K562 (cell line): ENCODE data around the gene RPRML. TPM values are rescaled to one million over a fixed set of nuclear protein-coding genes. Genes with fewer than 3 reads are reported as not detected.

ENCODE experiments used
- ATAC-seq: fragments of 200-7000 bp; cut with Tn5 transposase; 3 replicates; pipeline ENCODE4 v1.9.1; 2020; ENCODE audit warnings: moderate library complexity
- BruUV-seq: library from RNA; stranded (reverse); fragments of 400-500 nt; replicated peaks from 2 replicates; lab custom pipeline; 2021; lab: Mats Ljungman, UMichigan
- CTCF ChIA-PET: fragments of 300-600 bp; formaldehyde crosslinking; extraction: SDS; loops from one replicate; lab custom pipeline; 2021; ENCODE audit warnings: low intra/inter-chr PET ratio; lab: Yijun Ruan, JAX
- POLR2A ChIA-PET: fragments of 300-600, 350-650 bp; sonication (Branson Sonifier 250); formaldehyde crosslinking; extraction: SDS; loops from one replicate; lab custom pipeline; 2021; ENCODE audit warnings: antibody characterized with exemption, inconsistent platforms; lab: Yijun Ruan, JAX
- DNase-seq, 4 experiments: peaks; one replicate each; pipeline versions ENCODE4 v3.0.0 to v3.0.0-alpha.2; 2011 to 2018; ENCODE audit warnings: low spot score in 3 of 4, mixed read lengths in 3 of 4; ENCODE audit errors: extremely low read depth in 1 of 4
- FAIRE-seq: peaks from 2 replicates; lab custom pipeline; 2011; peaks lifted over from hg19 to GRCh38; lab: Jason Lieb, UNC
- H2AFZ ChIP-seq: 2 replicates; pipeline ENCODE4 v1.6.0; 2011; ENCODE audit warnings: low read depth, low read length, control low read depth, inconsistent platforms
- H3K27ac ChIP-seq: fragments of 200-600 bp; 3 replicates; pipeline ENCODE4 v1.8.0; 2011; ENCODE audit warnings: low read depth, mild to moderate bottlenecking, control low read depth, inconsistent platforms, low read length, moderate library complexity, mixed read lengths; ENCODE audit errors: extremely low read depth
- H3K27me3 ChIP-seq, 2 experiments: fragments of 300-600 bp in 1 of 2; 2 replicates in 1 of 2; 3 replicates in 1 of 2; pipeline versions ENCODE4 v1.6.0 to v1.8.0; 2011; ENCODE audit warnings: inconsistent platforms in 2 of 2, low read length in 2 of 2, mild to moderate bottlenecking in 1 of 2, mixed read lengths in 1 of 2, moderate library complexity in 1 of 2; ENCODE audit not compliant: control insufficient read depth in 2 of 2, insufficient read depth in 2 of 2
- H3K36me3 ChIP-seq: fragments of 300-600 bp; 3 replicates; pipeline ENCODE4 v1.8.0; 2011; ENCODE audit warnings: mild to moderate bottlenecking, low read length, inconsistent platforms; ENCODE audit not compliant: control insufficient read depth, insufficient read depth
- H3K4me1 ChIP-seq, 2 experiments: fragments of 200-600 bp in 1 of 2; replicated peaks in 1 of 2; 2 replicates in 1 of 2; 3 replicates in 1 of 2; pipeline versions ENCODE4 v1.5.1 to v1.8.0; 2011; ENCODE audit warnings: inconsistent platforms in 2 of 2, low read length in 2 of 2, mild to moderate bottlenecking in 1 of 2, mixed read lengths in 1 of 2, moderate library complexity in 1 of 2; ENCODE audit not compliant: control insufficient read depth in 2 of 2, insufficient read depth in 2 of 2
- H3K4me2 ChIP-seq: 2 replicates; pipeline ENCODE4 v1.6.1; 2011; ENCODE audit warnings: low read length, control low read depth, inconsistent platforms, mixed read lengths; ENCODE audit not compliant: insufficient read depth
- H3K4me3 ChIP-seq: fragments of 200-600 bp; sonication (generic), shearing (Covaris generic); 2 replicates; pipeline ENCODE4 v1.5.1; 2016; ENCODE audit warnings: control low read depth, inconsistent platforms
- H3K79me2 ChIP-seq: fragments of 200-600 bp; 3 replicates; pipeline ENCODE4 v1.8.0; 2011; ENCODE audit warnings: low read length, inconsistent platforms; ENCODE audit not compliant: control insufficient read depth, insufficient read depth
- H3K9ac ChIP-seq, 2 experiments: 2 replicates each; pipeline versions ENCODE4 v1.6.0 to v1.6.1; 2011; ENCODE audit warnings: low read depth in 2 of 2, low read length in 2 of 2, control low read depth in 1 of 2, inconsistent platforms in 1 of 2, mild to moderate bottlenecking in 1 of 2, mixed read lengths in 1 of 2; ENCODE audit not compliant: insufficient read depth in 1 of 2
- H3K9me1 ChIP-seq: one replicate; pipeline ENCODE4 v1.6.0; 2011; ENCODE audit warnings: inconsistent platforms, mild to moderate bottlenecking, low read length, moderate library complexity; ENCODE audit not compliant: control insufficient read depth, insufficient read depth
- H3K9me3 ChIP-seq: replicated peaks from 2 replicates; pipeline ENCODE4 v1.5.1; 2011; ENCODE audit warnings: low read depth, low read length, inconsistent platforms; ENCODE audit not compliant: control insufficient read depth, insufficient read depth
- H4K20me1 ChIP-seq: replicated peaks from 2 replicates; pipeline ENCODE4 v1.6.1; 2011; ENCODE audit warnings: low read length, inconsistent platforms, mixed read lengths; ENCODE audit not compliant: control insufficient read depth, insufficient read depth
- DACH1 ChIP-seq: fragments of 450-650 bp; IDR thresholded peaks from 2 replicates; pipeline ENCODE4 v1.6.1; 2018; ENCODE audit not compliant: partially characterized antibody
- MCM3 ChIP-seq: fragments of 450-650 bp; IDR thresholded peaks from 2 replicates; pipeline ENCODE4 v1.6.1; 2016
- POLR2AphosphoS2 ChIP-seq: IDR thresholded peaks from 2 replicates; pipeline ENCODE4 v1.6.1; 2012; ENCODE audit warnings: low read length, improper control_type of control experiment
- POLR2G ChIP-seq: fragments of 200-400 bp; formaldehyde crosslinking; IDR thresholded peaks from 2 replicates; pipeline ENCODE4 v1.6.1; 2017; ENCODE audit warnings: low read depth, mild to moderate bottlenecking, antibody characterized with exemption, low read length, moderate library complexity
- SMAD1 ChIP-seq: fragments of 150-350 bp; IDR thresholded peaks from 2 replicates; pipeline ENCODE4 v1.6.1; 2014; ENCODE audit warnings: low read length, low read depth; ENCODE audit not compliant: partially characterized antibody
- WGBS: fragments of 100-300 bp; shearing (Covaris generic); methylation state at CpG from one replicate; pipeline ENCODE4 v1.1.6; 2016; ENCODE audit warnings: low coverage, mixed read lengths; ENCODE audit not compliant: insufficient coverage; ENCODE audit errors: missing lambda C conversion rate; 5-methylcytosine and 5-hydroxymethylcytosine counted together
- in situ Hi-C: fragments of 300-500 bp; cut with MboI; formaldehyde crosslinking; loops from 4 replicates; pipeline ENCODE4 v1.15.0; 2018; ENCODE audit warnings: inconsistent platforms, mixed read lengths
- intact Hi-C: fragments of 100-400 bp; cut with micrococcal nuclease; formaldehyde crosslinking; loops from 2 replicates; pipeline ENCODE4 v1.14.2; 2022
- polyA plus RNA-seq, 8 experiments: library from polyadenylated mRNA; depleted of rRNA in 4 of 8; stranded (reverse) in 5 of 8; unstranded in 3 of 8; fragments of >200 nt; fragmentation: Nextera tagmentation in 2 of 8; fragmentation: Illumina TruSeq in 1 of 8; extraction: Ambion mirVana in 2 of 8; extraction: Trizol in 1 of 8; gene quantifications; 2 replicates each; pipeline versions ENCODE4 v1.2.1 to v1.2.3, GENCODE V29; 2011 to 2014; ENCODE audit warnings: inconsistent platforms in 1 of 8, missing spikeins in 1 of 8
- total RNA-seq, 7 experiments: library from RNA; depleted of rRNA in 6 of 7; stranded (reverse); fragments of >200 nt in 6 of 7; fragmentation: Illumina TruSeq in 2 of 7; extraction: Trizol in 2 of 7; gene quantifications; 2 replicates each; pipeline versions ENCODE4 v1.2.1 to v1.2.3, GENCODE V29; 2011 to 2021; ENCODE audit warnings: low replicate concordance in 1 of 7
- TF ChIP-seq, protein P1 (sequence below): sonication (generic); formaldehyde crosslinking; IDR thresholded peaks from 2 replicates; pipeline ENCODE4 v1.8.0; 2022; ENCODE audit warnings: mild to moderate bottlenecking, missing genetic modification reagents

The RPRML gene
- total and polyA plus RNA-seq, 9 of the 15 experiments (the other 6 are each of a cell fraction or from before 2014, with no cell fraction given) = not detected

DNA sequence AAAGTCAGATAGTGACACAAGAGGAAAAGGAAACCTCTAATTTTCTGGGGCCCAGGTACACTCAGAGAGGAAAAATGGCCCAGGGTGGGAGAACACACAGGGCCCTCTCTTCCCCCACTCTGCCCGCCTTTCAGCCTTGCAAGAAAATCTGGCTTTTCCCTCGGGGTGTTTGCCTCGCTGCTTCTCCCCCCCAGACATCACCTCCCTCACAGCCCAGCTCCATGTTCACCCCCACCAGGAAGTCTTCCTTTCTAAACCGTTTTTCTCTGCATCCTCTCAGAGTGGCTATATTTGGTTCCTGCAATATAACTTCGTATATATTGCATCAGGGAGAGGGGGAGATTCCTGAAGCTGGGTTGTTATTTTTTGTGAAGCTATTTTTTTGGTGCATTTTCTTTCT is 27.3 kb downstream of the RPRML start (continued):
- TF ChIP-seq, protein P1, sequence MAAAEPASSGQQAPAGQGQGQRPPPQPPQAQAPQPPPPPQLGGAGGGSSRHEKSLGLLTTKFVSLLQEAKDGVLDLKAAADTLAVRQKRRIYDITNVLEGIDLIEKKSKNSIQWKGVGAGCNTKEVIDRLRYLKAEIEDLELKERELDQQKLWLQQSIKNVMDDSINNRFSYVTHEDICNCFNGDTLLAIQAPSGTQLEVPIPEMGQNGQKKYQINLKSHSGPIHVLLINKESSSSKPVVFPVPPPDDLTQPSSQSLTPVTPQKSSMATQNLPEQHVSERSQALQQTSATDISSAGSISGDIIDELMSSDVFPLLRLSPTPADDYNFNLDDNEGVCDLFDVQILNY (CRISPR knock-in tag) = no peak
- no peak for TF ChIP-seq DACH1
- TF ChIP-seq SMAD1 = no peak
- TF ChIP-seq, all 486 proteins: peak for 0

DNA sequence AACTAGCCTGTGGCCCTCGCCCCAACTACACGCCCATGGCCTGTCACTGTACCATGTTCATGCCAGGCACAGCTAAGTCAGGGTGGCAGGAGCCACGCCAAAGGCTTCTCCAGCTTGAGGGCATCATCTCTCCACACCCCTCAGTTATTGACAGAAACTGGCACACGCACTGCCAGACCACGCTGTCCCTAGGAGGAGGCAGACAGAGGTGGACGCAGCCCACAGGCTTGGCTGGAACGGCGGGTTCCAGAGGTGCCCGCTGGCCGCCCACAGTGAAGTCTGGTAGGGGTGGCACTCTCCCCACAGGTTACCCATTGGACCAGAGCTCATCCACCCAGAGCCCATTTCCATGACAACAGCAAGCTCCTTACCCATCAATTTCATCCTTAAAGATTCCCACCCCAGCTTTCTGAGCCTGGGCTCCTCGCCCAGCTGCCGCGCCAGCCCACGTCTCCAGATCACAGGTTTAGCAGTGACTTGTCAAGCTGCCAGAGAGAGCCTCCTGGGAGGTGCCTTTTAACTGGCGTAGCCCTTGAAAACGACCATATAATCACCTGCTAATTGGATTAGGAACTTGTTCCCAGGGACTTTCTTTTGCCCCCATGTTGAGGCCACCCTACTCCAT is 27.9 kb downstream of the RPRML start:
- H3K27me3 ChIP-seq = peaks cover 6 to 45% of the 10 kb centered on the region in 2 experiments; a peak in 4 of 5 replicates
- in situ Hi-C loops (no loop called here), intact Hi-C loops (no loop called here)
- no peak overlapping the region for H3K9ac ChIP-seq
- no peak overlapping the region for H3K4me2 ChIP-seq
- peaks cover 20% of the 10 kb centered on the region; the same call in 1 of the 2 replicates for H4K20me1 ChIP-seq
- no peaks in the 10 kb centered on the region for H3K4me1 ChIP-seq
- BruUV-seq = no TSS peak
- no peak overlapping the region for H3K4me3 ChIP-seq
- no peaks in the 10 kb centered on the region for H3K79me2 ChIP-seq
- ChIA-PET CTCF (no interaction called here), POLR2A (interaction anchor here (0.6 to 1.9 kb wide), 4 partner anchors 9 to 39 kb away, joined by 3 to 8 read pairs (median 4); no protein-coding TSS in a partner anchor)
- 17% methylated on average over 16 of the region's 16 CpGs for WGBS
- H2AFZ ChIP-seq = no peak overlapping the region
- FAIRE-seq (no peak), ATAC-seq (no peak; the same call in 2 of the 3 replicates), DNase-seq (no peak)
- H3K9me3 ChIP-seq = no peaks in the 10 kb centered on the region
- H3K9me1 ChIP-seq = no peaks in the 10 kb centered on the region
- no peak overlapping the region for H3K27ac ChIP-seq
- TF ChIP-seq POLR2AphosphoS2 = peak; percentile 31; the same call in 1 of the 2 replicates
- 0 out of 2 replicates have a peak, but pooled peaks have one; percentile 48 for TF ChIP-seq POLR2G
- TF ChIP-seq MCM3 = no peak
- H3K36me3 ChIP-seq = no peaks in the 10 kb centered on the region
